ENCODE measurements around the gene DMXL2.
"Not testable (repeated sequence)": the region's sequence is repeated elsewhere in the genome, so short reads cannot be mapped to it uniquely, and the experiment has no call there.

The DMXL2 gene

GRCh38 chr15:51642696-51643095 is 20.1 kb upstream of the DMXL2 start:
- Mint-ChIP-seq H3K9me3 (no peaks in the 10 kb centered on the region), H3K4me1 (no peaks in the 10 kb centered on the region), H3K27me3 (no peaks in the 10 kb centered on the region), H3K4me3 (no peak overlapping the region), H3K27ac (no peak overlapping the region)
- ATAC-seq: no peak
- no peak for DNase-seq

- H3K27ac Mint-ChIP-seq: no peak overlapping the region
- H3K4me3 Mint-ChIP-seq: no peak overlapping the region
- H3K9me3 Mint-ChIP-seq: no peaks in the 10 kb centered on the region
- ATAC-seq (no peak), DNase-seq (no peak)
- no peaks in the 10 kb centered on the region for H3K27me3 Mint-ChIP-seq
- no peaks in the 10 kb centered on the region for H3K4me1 Mint-ChIP-seq
Observed at GRCh38 chr15:51641490-51642130, 19.0 kb upstream of the DMXL2 start.

- H3K4me3 Mint-ChIP-seq: no peak overlapping the region
- H3K4me1 Mint-ChIP-seq: peaks cover 9% of the 10 kb centered on the region
- peak; percentile 83 for ATAC-seq
- no peaks in the 10 kb centered on the region for H3K9me3 Mint-ChIP-seq
- H3K27me3 Mint-ChIP-seq: no peaks in the 10 kb centered on the region
- peak in 1 of 2 donors; percentile 43 for DNase-seq
- H3K27ac Mint-ChIP-seq: peak overlapping the region in 1 of 2 donors; percentile 3
Observed at GRCh38 chr15:51634591-51635198, 12.1 kb upstream of the DMXL2 start.

GRCh38 chr15:51629612-51630011 is 7.0 kb upstream of the DMXL2 start:
- H3K27ac Mint-ChIP-seq: no peak overlapping the region
- peaks cover 3% of the 10 kb centered on the region for H3K4me1 Mint-ChIP-seq
- H3K4me3 Mint-ChIP-seq: no peak overlapping the region
- DNase-seq: no peak
- H3K27me3 Mint-ChIP-seq: peaks cover 20% of the 10 kb centered on the region
- no peak for ATAC-seq
- H3K9me3 Mint-ChIP-seq: no peaks in the 10 kb centered on the region

GRCh38 chr15:51625236-51625635 is 2.7 kb upstream of the DMXL2 start:
- H3K4me1 Mint-ChIP-seq: peaks cover 25% of the 10 kb centered on the region
- DNase-seq: no peak
- H3K27ac Mint-ChIP-seq: no peak overlapping the region
- H3K4me3 Mint-ChIP-seq: no peak overlapping the region
- no peaks in the 10 kb centered on the region for H3K9me3 Mint-ChIP-seq
- no peak for ATAC-seq
- peaks cover 30% of the 10 kb centered on the region for H3K27me3 Mint-ChIP-seq

- peaks cover 30% of the 10 kb centered on the region for H3K27me3 Mint-ChIP-seq
Observed at GRCh38 chr15:51624022-51624421, 1.5 kb upstream of the DMXL2 start.

GRCh38 chr15:51623386-51623938 is 891 bp upstream of the DMXL2 start:
- H3K9me3 Mint-ChIP-seq: no peaks in the 10 kb centered on the region
- H3K4me3 Mint-ChIP-seq: peak overlapping the region; percentile 88 to 89
- peaks cover 30% of the 10 kb centered on the region for H3K27me3 Mint-ChIP-seq
- peaks cover 34% of the 10 kb centered on the region for H3K4me1 Mint-ChIP-seq
- H3K27ac Mint-ChIP-seq: no peak overlapping the region
- ATAC-seq (no peak), DNase-seq (no peak)

More at GRCh38 chr15:51624022-51624421, 1.5 kb upstream of the DMXL2 start:
- Mint-ChIP-seq H3K27ac (no peak overlapping the region), H3K4me1 (peaks cover 34% of the 10 kb centered on the region), H3K9me3 (no peaks in the 10 kb centered on the region), H3K4me3 (no peak overlapping the region)
- ATAC-seq (no peak), DNase-seq (no peak)

- ATAC-seq: peak; percentile 86
- peak in 1 of 2 donors; percentile 54 for DNase-seq
- peaks cover 17% of the 10 kb centered on the region for H3K27me3 Mint-ChIP-seq
- peak overlapping the region; percentile 88 to 89 for H3K4me3 Mint-ChIP-seq
- H3K9me3 Mint-ChIP-seq: no peaks in the 10 kb centered on the region
- peak overlapping the region in 1 of 2 donors; percentile 92 for H3K27ac Mint-ChIP-seq
- H3K4me1 Mint-ChIP-seq: peaks cover 34% of the 10 kb centered on the region
Observed at GRCh38 chr15:51621936-51622603, 501 bp downstream of the DMXL2 start.

GRCh38 chr15:51621155-51621765 is 1.3 kb downstream of the DMXL2 start:
- Mint-ChIP-seq H3K4me1 (peaks cover 34% of the 10 kb centered on the region), H3K27ac (no peak overlapping the region), H3K27me3 (peaks cover 13% of the 10 kb centered on the region), H3K4me3 (peak overlapping the region; percentile 88 to 89), H3K9me3 (no peaks in the 10 kb centered on the region)
- no peak for DNase-seq
- ATAC-seq: no peak

- H3K9me3 Mint-ChIP-seq: no peaks in the 10 kb centered on the region
- H3K27ac Mint-ChIP-seq: no peak overlapping the region
- H3K27me3 Mint-ChIP-seq: peaks cover 13% of the 10 kb centered on the region
- peaks cover 34% of the 10 kb centered on the region for H3K4me1 Mint-ChIP-seq
- ATAC-seq: no peak
- no peak for DNase-seq
- no peak overlapping the region for H3K4me3 Mint-ChIP-seq
Observed at GRCh38 chr15:51620641-51621040, 1.9 kb downstream of the DMXL2 start.

- no peak for DNase-seq
- no peak overlapping the region for H3K27ac Mint-ChIP-seq
Observed at GRCh38 chr15:51620122-51620521, 2.4 kb downstream of the DMXL2 start.

GRCh38 chr15:51619331-51620035 is 3.1 kb downstream of the DMXL2 start:
- Mint-ChIP-seq H3K9me3 (no peaks in the 10 kb centered on the region), H3K4me3 (no peak overlapping the region), H3K27me3 (peaks cover 9% of the 10 kb centered on the region), H3K27ac (no peak overlapping the region), H3K4me1 (peaks cover 34% of the 10 kb centered on the region)
- DNase-seq (no peak), ATAC-seq (no peak)

More at GRCh38 chr15:51620122-51620521, 2.4 kb downstream of the DMXL2 start:
- Mint-ChIP-seq H3K9me3 (no peaks in the 10 kb centered on the region), H3K4me1 (peaks cover 34% of the 10 kb centered on the region), H3K4me3 (no peak overlapping the region), H3K27me3 (peaks cover 13% of the 10 kb centered on the region)
- ATAC-seq: no peak

GRCh38 chr15:51617886-51618285 is 4.7 kb downstream of the DMXL2 start:
- no peak overlapping the region for H3K27ac Mint-ChIP-seq
- ATAC-seq (no peak), DNase-seq (no peak)
- H3K27me3 Mint-ChIP-seq: peaks cover 5% of the 10 kb centered on the region
- no peak overlapping the region for H3K4me3 Mint-ChIP-seq
- H3K4me1 Mint-ChIP-seq: peaks cover 27% of the 10 kb centered on the region
- H3K9me3 Mint-ChIP-seq: peaks cover 0 to 6% of the 10 kb centered on the region in 2 donors

- peaks cover 0 to 17% of the 10 kb centered on the region in 2 donors for H3K9me3 Mint-ChIP-seq
- H3K4me1 Mint-ChIP-seq: no peaks in the 10 kb centered on the region
- H3K27me3 Mint-ChIP-seq: no peaks in the 10 kb centered on the region
- H3K27ac Mint-ChIP-seq: no peak overlapping the region
- no peak for ATAC-seq
- DNase-seq: no peak
- no peak overlapping the region for H3K4me3 Mint-ChIP-seq
Observed at GRCh38 chr15:51613951-51614350, 8.6 kb downstream of the DMXL2 start.

- H3K9me3 Mint-ChIP-seq: peaks cover 0 to 17% of the 10 kb centered on the region in 2 donors
- not testable (repeated sequence) for H3K4me3 Mint-ChIP-seq, DNase-seq, H3K27me3 Mint-ChIP-seq, H3K4me1 Mint-ChIP-seq, ATAC-seq, H3K27ac Mint-ChIP-seq
Observed at GRCh38 chr15:51612669-51613068, 9.9 kb downstream of the DMXL2 start.
